ENCODE data around the gene MGA. TPM values are rescaled to one million over a fixed set of nuclear protein-coding genes. Genes with fewer than 3 reads are reported as not detected.

Gene MGA
- polyA plus RNA-seq, 1 donor (not counting 4 experiments of a cell fraction or from before 2014, with no cell fraction given), result 6.3 TPM

DNA sequence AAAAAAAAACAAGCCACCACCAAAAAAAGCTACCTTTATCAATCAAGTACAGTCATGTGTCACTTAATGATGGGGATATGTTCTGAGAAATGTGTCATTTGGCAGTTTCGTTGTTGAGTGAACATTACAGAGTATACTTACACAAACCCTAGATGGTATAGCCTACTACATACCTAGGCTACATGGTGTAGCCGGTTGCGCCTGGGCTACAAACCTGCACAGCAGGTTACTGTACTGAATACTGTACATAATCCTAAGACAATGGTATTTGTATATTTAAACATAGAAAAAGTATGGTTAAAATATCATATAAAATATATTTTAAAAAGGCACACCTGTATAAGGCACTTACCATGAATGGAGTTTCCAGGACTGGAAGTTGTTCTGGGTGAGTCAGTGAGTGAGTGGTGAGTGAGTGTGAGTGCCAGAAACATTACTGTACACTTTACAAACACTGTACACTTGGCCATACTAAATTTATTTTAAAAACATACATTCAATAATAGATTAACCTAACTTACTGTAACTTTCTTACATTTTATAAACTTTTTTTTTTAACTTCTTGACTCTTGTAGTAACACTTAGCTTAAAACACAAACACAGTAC lies 141.7 kb downstream of the MGA start:
- Histone ChIP-seq H2AFZ (ENCODE audit: control insufficient read depth, low read length) (no peak overlapping the region), H3K27me3 (ENCODE audit: control insufficient read depth, extremely low read depth, insufficient read depth, low read length) (no peaks in the 10 kb centered on the region), H3K4me3 (ENCODE audit: control insufficient read depth in 2 of 3, extremely low read depth in 1 of 3, insufficient read depth in 2 of 3, low read depth in 1 of 3, low read length in 3 of 3) (peak overlapping the region in 1 of 3 experiments; percentile 2), H3K9ac (ENCODE audit: control insufficient read depth, extremely low read depth, insufficient read depth, low read length) (peak overlapping the region; percentile 43), H3K36me3 (ENCODE audit: control insufficient read depth in 2 of 2, extremely low read depth in 1 of 2, insufficient read depth in 2 of 2, low read length in 2 of 2) (peaks cover 4 to 22% of the 10 kb centered on the region in 2 experiments), H4K20me1 (ENCODE audit: control insufficient read depth, extremely low read depth, insufficient read depth, low read length) (no peaks in the 10 kb centered on the region), H3K4me1 (ENCODE audit: control insufficient read depth, extremely low read depth, insufficient read depth, low read length) (peaks cover 83% of the 10 kb centered on the region), H3K9me1 (ENCODE audit: control insufficient read depth, extremely low read depth, insufficient read depth, low read length) (no peaks in the 10 kb centered on the region), H3K27ac (ENCODE audit: control insufficient read depth, insufficient read depth, low read length) (peak overlapping the region; percentile 99), H3K4me2 (ENCODE audit: control insufficient read depth, extremely low read depth, insufficient read depth, low read depth, low read length) (peak overlapping the region; percentile 41), H3K79me2 (ENCODE audit: control insufficient read depth, insufficient read depth, low read length) (peaks cover 52% of the 10 kb centered on the region), H3K9me3 (ENCODE audit: control insufficient read depth, low read depth, low read length) (no peaks in the 10 kb centered on the region)
- dilution Hi-C loops (cut with MboI; ENCODE audit: extremely low pct_ligation_motif_present, low sequenced_read_pairs), result no loop called here
- FAIRE-seq (peak; percentile 60), DNase-seq (ENCODE audit: low read depth, low spot score) (no peak)
- TF ChIP-seq, protein P1, sequence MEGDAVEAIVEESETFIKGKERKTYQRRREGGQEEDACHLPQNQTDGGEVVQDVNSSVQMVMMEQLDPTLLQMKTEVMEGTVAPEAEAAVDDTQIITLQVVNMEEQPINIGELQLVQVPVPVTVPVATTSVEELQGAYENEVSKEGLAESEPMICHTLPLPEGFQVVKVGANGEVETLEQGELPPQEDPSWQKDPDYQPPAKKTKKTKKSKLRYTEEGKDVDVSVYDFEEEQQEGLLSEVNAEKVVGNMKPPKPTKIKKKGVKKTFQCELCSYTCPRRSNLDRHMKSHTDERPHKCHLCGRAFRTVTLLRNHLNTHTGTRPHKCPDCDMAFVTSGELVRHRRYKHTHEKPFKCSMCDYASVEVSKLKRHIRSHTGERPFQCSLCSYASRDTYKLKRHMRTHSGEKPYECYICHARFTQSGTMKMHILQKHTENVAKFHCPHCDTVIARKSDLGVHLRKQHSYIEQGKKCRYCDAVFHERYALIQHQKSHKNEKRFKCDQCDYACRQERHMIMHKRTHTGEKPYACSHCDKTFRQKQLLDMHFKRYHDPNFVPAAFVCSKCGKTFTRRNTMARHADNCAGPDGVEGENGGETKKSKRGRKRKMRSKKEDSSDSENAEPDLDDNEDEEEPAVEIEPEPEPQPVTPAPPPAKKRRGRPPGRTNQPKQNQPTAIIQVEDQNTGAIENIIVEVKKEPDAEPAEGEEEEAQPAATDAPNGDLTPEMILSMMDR (optimal IDR thresholded peaks at IDR 0.05 in 1 of 3, IDR thresholded peaks at IDR 0.05 in 1 of 3, conservative IDR thresholded peaks at IDR 0.05 in 1 of 3; ENCODE audit: extremely low read depth in 1 of 3, insufficient read depth in 2 of 3, low read length in 3 of 3), result no peak
- no peak for TF ChIP-seq EZH2 (IDR thresholded peaks at IDR 0.05; ENCODE audit: low read length)

DNA sequence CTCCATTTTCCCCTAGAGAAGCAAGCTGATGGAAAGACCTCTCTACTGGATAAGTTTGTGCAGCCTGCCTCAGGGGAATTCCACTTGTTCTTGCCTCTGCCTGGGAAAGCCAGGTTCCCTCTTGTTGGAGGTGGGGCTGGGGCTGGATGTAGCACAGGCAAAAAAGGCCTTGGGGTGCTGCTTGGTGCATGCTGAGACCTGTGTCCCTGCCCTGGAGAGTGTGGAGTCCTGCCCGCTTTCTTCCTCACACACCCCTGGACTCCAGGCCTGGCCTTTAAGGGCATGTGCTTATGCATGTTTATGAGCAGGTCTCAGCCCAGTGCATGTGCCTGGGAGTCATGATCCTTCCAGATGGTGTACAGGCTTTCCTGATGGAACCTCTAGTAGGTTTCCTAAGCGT lies 144.2 kb downstream of the MGA start:
- DNase-seq (ENCODE audit: low read depth, low spot score) (peak; percentile 99), FAIRE-seq (peak; percentile 99)
- H3K27ac ChIP-seq (ENCODE audit: control insufficient read depth, insufficient read depth, low read length), result peak overlapping the region; percentile 99
- peaks cover 79% of the 10 kb centered on the region for H3K4me1 ChIP-seq (ENCODE audit: control insufficient read depth, extremely low read depth, insufficient read depth, low read length)
- dilution Hi-C loops (cut with MboI; ENCODE audit: extremely low pct_ligation_motif_present, low sequenced_read_pairs), result no loop called here
- no peaks in the 10 kb centered on the region for H3K9me1 ChIP-seq (ENCODE audit: control insufficient read depth, extremely low read depth, insufficient read depth, low read length)
- H3K27me3 ChIP-seq (ENCODE audit: control insufficient read depth, extremely low read depth, insufficient read depth, low read length), result no peaks in the 10 kb centered on the region
- H3K4me3 ChIP-seq (ENCODE audit: control insufficient read depth in 2 of 3, extremely low read depth in 1 of 3, insufficient read depth in 2 of 3, low read depth in 1 of 3, low read length in 3 of 3), result peak overlapping the region in 1 of 3 experiments; percentile 29
- TF ChIP-seq, protein P1 (optimal IDR thresholded peaks at IDR 0.05 in 1 of 3, IDR thresholded peaks at IDR 0.05 in 1 of 3, conservative IDR thresholded peaks at IDR 0.05 in 1 of 3; ENCODE audit: extremely low read depth in 1 of 3, insufficient read depth in 2 of 3, low read length in 3 of 3), result no peak
- TF ChIP-seq EZH2 (IDR thresholded peaks at IDR 0.05; ENCODE audit: low read length), result no peak
- H3K4me2 ChIP-seq (ENCODE audit: control insufficient read depth, extremely low read depth, insufficient read depth, low read depth, low read length), result peak overlapping the region; percentile 70
- H3K9ac ChIP-seq (ENCODE audit: control insufficient read depth, extremely low read depth, insufficient read depth, low read length), result peak overlapping the region; percentile 78
- no peaks in the 10 kb centered on the region for H3K9me3 ChIP-seq (ENCODE audit: control insufficient read depth, low read depth, low read length)
- no peaks in the 10 kb centered on the region for H4K20me1 ChIP-seq (ENCODE audit: control insufficient read depth, extremely low read depth, insufficient read depth, low read length)
- peaks cover 4 to 25% of the 10 kb centered on the region in 2 experiments for H3K36me3 ChIP-seq (ENCODE audit: control insufficient read depth in 2 of 2, extremely low read depth in 1 of 2, insufficient read depth in 2 of 2, low read length in 2 of 2)
- H3K79me2 ChIP-seq (ENCODE audit: control insufficient read depth, insufficient read depth, low read length), result peaks cover 50% of the 10 kb centered on the region
- no peak overlapping the region for H2AFZ ChIP-seq (ENCODE audit: control insufficient read depth, low read length)

Data from keratinocyte (primary cell).